Measurements from ENCODE around the gene MBD4. TPM values are rescaled to one million over a fixed set of nuclear protein-coding genes. Genes with fewer than 3 reads are reported as not detected.

MBD4 gene
- total RNA-seq, 2 experiments from 2014 or later = 62.0 to 63.9 TPM

GRCh38 chr3:129473769-129474152, 34.0 kb upstream of the MBD4 start:
- no peaks in the 10 kb centered on the region for H3K27me3 ChIP-seq (ENCODE audit: control insufficient read depth in 1 of 2, insufficient read depth in 2 of 2, low read length in 2 of 2)
- peaks cover 25% of the 10 kb centered on the region for H3K36me3 ChIP-seq (ENCODE audit: insufficient read depth, low read length)
- Mint-ChIP-seq H3K4me3 (no peak overlapping the region), H3K27me3 (no peaks in the 10 kb centered on the region), H3K27ac (no peak overlapping the region), H3K36me3 (ENCODE audit: low read depth) (peaks cover 50% of the 10 kb centered on the region), H3K9me3 (no peaks in the 10 kb centered on the region), H3K4me1 (ENCODE audit: low read depth) (peaks cover 12% of the 10 kb centered on the region)
- ATAC-seq (ENCODE audit: poor library complexity) = no peak
- no peaks in the 10 kb centered on the region for H3K9me3 ChIP-seq (ENCODE audit: control insufficient read depth in 1 of 2, insufficient read depth in 1 of 2, low read length in 2 of 2)
- ChIA-PET CTCF (no interaction called here), POLR2A (no interaction called here)
- no peak overlapping the region for H3K27ac ChIP-seq (ENCODE audit: low read depth in 1 of 2, low read length in 2 of 2)
- H3K4me1 ChIP-seq (ENCODE audit: insufficient read depth, low read length) = peaks cover 3% of the 10 kb centered on the region
- intact Hi-C loops (cut with DNase I, micrococcal nuclease) = no loop called here
- TF ChIP-seq CTCF (IDR thresholded peaks at IDR 0.05) = no peak
- no peak overlapping the region for H3K4me3 ChIP-seq (ENCODE audit: low read length)
- no peak for DNase-seq

- no peak for TF ChIP-seq CTCF (IDR thresholded peaks at IDR 0.05)
- no peaks in the 10 kb centered on the region for H3K9me3 Mint-ChIP-seq
- intact Hi-C loops (cut with DNase I, micrococcal nuclease) = no loop called here
- ChIA-PET POLR2A (no interaction called here), CTCF (no interaction called here)
- H3K27me3 Mint-ChIP-seq = no peaks in the 10 kb centered on the region
- peaks cover 3% of the 10 kb centered on the region for H3K4me1 ChIP-seq (ENCODE audit: insufficient read depth, low read length)
- no peak for DNase-seq
- H3K4me3 ChIP-seq (ENCODE audit: low read length) = no peak overlapping the region
- peaks cover 12% of the 10 kb centered on the region for H3K4me1 Mint-ChIP-seq (ENCODE audit: low read depth)
- H3K9me3 ChIP-seq (ENCODE audit: control insufficient read depth in 1 of 2, insufficient read depth in 1 of 2, low read length in 2 of 2) = no peaks in the 10 kb centered on the region
- no peak overlapping the region for H3K27ac Mint-ChIP-seq
- no peak overlapping the region for H3K4me3 Mint-ChIP-seq
- peaks cover 21% of the 10 kb centered on the region for H3K36me3 ChIP-seq (ENCODE audit: insufficient read depth, low read length)
- no peaks in the 10 kb centered on the region for H3K27me3 ChIP-seq (ENCODE audit: control insufficient read depth in 1 of 2, insufficient read depth in 2 of 2, low read length in 2 of 2)
- no peak overlapping the region for H3K27ac ChIP-seq (ENCODE audit: low read depth in 1 of 2, low read length in 2 of 2)
- ATAC-seq (ENCODE audit: poor library complexity) = no peak
- H3K36me3 Mint-ChIP-seq (ENCODE audit: low read depth) = peaks cover 50% of the 10 kb centered on the region
Measured at GRCh38 chr3:129473067-129473768, 33.5 kb upstream of the MBD4 start.

GRCh38 chr3:129470861-129471260, 31.1 kb upstream of the MBD4 start:
- Mint-ChIP-seq H3K36me3 (ENCODE audit: low read depth) (peaks cover 29% of the 10 kb centered on the region), H3K27ac (no peak overlapping the region), H3K4me3 (no peak overlapping the region), H3K4me1 (ENCODE audit: low read depth) (peaks cover 12% of the 10 kb centered on the region), H3K27me3 (no peaks in the 10 kb centered on the region), H3K9me3 (no peaks in the 10 kb centered on the region)
- no peak for ATAC-seq (ENCODE audit: poor library complexity)
- TF ChIP-seq CTCF (IDR thresholded peaks at IDR 0.05) = no peak
- no peak for DNase-seq
- H3K36me3 ChIP-seq (ENCODE audit: insufficient read depth, low read length) = peaks cover 5% of the 10 kb centered on the region
- no peaks in the 10 kb centered on the region for H3K27me3 ChIP-seq (ENCODE audit: control insufficient read depth in 1 of 2, insufficient read depth in 2 of 2, low read length in 2 of 2)
- H3K9me3 ChIP-seq (ENCODE audit: control insufficient read depth in 1 of 2, insufficient read depth in 1 of 2, low read length in 2 of 2) = no peaks in the 10 kb centered on the region
- no peak overlapping the region for H3K4me3 ChIP-seq (ENCODE audit: low read length)
- ChIA-PET CTCF (no interaction called here), POLR2A (no interaction called here)
- intact Hi-C loops (cut with DNase I, micrococcal nuclease) = no loop called here
- H3K27ac ChIP-seq (ENCODE audit: low read depth in 1 of 2, low read length in 2 of 2) = no peak overlapping the region
- H3K4me1 ChIP-seq (ENCODE audit: insufficient read depth, low read length) = peaks cover 3% of the 10 kb centered on the region

Data from CD4-positive, alpha-beta T cell (primary cell).